Ecto neural progenitor cell (in vitro differentiated cells): Measurements from ENCODE around the gene TAPBPL.
"Not testable (repeated sequence)": the region's sequence is repeated elsewhere in the genome, so short reads cannot be mapped to it uniquely, and the experiment has no call there.

Experiments
- DNase-seq: peaks from one replicate; pipeline ENCODE4 v3.0.0-alpha.2; 2018; ENCODE audit warnings: low spot score

The TAPBPL gene, protein sequence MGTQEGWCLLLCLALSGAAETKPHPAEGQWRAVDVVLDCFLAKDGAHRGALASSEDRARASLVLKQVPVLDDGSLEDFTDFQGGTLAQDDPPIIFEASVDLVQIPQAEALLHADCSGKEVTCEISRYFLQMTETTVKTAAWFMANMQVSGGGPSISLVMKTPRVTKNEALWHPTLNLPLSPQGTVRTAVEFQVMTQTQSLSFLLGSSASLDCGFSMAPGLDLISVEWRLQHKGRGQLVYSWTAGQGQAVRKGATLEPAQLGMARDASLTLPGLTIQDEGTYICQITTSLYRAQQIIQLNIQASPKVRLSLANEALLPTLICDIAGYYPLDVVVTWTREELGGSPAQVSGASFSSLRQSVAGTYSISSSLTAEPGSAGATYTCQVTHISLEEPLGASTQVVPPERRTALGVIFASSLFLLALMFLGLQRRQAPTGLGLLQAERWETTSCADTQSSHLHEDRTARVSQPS

DNA sequence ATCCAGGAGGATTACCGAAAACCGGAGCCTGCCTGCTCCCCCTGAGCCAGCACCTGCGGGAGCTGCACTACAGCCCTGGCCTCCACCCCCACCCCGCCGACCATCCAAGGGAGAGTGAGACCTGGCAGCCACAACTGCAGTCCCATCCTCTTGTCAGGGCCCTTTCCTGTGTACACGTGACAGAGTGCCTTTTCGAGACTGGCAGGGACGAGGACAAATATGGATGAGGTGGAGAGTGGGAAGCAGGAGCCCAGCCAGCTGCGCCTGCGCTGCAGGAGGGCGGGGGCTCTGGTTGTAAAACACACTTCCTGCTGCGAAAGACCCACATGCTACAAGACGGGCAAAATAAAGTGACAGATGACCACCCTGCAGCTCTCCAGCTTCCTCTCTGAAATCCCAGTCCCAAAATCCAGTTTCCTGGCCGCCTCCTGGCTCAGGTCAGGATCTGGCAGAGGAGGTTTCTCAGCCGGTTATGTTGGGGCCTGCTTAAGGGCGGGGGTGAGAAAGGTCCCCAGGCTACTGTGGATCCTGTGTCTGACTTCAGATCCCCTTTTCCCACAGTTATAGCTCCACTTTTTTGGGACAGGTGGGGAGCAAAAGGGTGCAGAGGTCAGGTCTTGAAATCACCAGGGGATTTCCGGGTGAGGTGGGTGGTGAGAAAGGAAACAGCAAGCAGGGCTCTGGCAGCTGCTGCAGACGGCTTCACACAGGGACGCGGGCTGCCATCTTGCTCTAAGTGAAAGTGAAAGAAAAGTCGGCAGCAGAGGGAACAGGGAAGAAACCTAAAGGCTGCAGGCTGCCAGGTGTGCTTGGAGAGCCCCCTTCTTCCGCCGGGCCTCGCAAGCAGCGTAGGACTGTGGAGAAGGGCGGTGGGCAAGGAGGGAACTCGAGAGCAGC lies at the start of gene TAPBPL:
Gene TAPBPL, plus strand, starts transcription at position 695 of the 897 bp plus-strand sequence. CDS start 207 bp downstream, outside the sequence.
- DNase-seq: no peak

DNA sequence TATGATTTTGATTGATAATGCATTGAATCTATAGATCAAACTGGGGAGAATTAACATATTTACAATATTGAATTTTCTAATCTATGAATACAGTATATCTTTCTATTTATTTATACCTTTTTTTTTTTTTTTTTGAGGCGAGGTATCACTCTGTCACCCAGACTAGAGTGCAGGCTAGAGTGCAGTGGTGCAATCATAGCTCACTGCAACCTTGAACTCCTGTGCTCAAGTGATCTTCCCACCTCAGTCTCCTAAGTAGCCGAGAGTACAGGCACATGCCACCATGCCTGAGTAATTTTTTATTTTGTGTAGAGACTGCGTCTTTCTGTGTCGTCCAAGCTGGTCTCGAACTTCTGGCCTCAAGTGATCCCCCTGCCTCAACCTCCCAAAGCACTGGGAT lies 47.5 kb upstream of the TAPBPL start:
- no peak for DNase-seq

DNA sequence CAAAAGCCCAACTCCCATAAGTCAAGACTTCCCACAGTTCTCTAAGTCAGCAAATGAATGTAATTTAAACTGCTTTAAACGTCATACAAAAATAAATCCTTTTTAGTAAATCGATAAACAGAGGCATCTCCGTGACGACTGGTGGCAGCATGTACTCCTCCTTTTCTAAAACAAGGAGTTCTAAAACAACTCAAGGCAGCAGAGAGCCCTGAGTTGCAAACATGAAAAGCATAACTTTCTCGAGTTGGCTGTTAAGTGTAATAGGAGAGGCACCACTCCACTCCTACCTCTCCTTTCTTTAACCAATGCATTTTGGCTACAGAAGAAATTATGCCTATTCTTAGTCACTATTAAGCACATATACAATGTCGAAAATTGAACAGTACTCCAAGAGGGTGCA lies 45.9 kb upstream of the TAPBPL start:
- DNase-seq: no peak

DNA sequence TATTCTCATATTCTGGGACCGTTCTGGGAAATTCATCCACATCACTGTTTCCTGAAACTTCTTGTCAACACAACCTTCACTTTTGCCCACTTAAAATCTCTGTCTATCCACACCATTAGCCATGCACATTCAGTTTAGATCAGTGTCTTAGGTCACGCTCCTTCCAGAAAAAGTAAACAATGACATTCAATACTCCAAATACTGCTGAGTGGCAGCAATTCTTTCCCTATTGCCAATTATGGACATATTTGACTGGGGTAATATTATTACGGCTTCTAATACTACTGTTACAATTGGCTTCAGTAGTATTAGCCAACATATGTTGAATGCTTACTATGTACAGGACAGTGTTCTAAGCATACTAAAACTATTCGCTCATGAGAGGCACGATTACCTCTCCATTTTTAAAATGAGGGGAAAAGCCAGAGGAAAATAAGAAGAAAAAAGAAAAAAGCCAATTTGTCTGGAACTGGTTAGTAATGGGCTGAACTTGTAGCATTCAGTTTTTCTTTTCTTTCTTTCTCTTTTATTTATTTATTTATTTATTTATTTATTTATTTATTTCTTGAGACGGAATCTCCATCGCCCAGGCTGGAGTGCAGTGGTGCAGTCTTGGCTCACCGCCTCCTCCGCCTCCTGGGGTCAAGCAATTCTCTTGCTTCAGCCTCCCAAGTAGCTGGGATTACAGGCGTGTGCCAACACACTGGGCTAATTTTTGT lies 44.4 kb upstream of the TAPBPL start:
- DNase-seq: no peak

DNA sequence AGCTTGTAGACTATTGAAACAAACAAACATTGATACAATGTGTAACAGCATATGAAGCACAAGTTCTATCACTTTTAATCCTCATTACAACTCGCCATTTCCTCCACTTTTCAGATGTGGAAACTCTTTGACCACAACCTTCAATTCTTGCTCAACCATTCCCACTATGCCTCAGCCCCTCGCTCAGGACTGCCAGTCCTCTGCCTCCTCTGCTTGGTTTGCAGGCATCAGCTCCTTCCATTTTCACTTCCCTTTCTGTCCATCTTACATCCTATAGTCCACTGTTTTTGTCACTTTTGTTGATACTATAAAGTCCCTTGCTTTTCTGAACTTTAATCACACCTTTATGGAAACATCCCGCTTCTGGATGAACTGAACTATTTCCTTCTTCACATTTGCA lies 35.2 kb upstream of the TAPBPL start:
- no peak for DNase-seq

DNA sequence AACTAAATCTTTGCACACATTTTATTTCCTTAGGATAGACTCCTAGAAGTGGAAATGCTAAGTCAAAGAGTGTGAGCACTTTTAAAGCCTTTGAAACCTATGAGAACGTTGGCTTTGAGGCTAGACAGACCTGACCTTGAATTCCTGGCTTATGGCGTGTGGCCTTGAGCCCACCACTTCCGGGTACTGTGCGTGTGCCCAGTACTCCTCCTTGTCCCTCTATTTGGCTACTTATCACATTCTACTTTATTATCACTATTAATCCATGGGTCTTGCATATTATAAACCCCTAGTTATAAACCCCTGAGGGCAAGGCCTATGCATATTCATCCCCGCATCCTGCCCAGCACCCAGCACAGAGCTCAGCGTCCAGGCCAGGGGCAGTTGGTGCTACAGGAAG lies 33.0 kb upstream of the TAPBPL start:
- no peak for DNase-seq

DNA sequence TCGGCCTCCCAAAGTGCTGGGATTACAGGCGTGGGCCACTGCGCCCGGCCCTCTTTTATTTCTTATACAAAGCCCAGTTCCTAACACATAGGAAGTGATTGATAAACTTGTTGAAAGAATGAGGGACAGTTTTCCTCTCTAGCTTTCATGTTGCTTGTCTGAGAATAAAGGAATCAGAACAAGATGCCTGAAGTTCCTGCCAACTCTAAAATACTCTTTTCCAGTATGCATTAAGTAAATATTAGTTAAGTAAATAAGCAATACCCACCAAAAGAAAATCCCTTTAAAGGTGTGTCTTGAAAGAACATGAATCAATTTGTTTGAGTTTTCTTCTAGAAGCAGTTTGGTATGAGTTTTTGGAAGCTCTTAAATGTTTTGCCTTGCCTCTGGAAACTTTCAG lies 31.5 kb upstream of the TAPBPL start:
- no peak for DNase-seq

DNA sequence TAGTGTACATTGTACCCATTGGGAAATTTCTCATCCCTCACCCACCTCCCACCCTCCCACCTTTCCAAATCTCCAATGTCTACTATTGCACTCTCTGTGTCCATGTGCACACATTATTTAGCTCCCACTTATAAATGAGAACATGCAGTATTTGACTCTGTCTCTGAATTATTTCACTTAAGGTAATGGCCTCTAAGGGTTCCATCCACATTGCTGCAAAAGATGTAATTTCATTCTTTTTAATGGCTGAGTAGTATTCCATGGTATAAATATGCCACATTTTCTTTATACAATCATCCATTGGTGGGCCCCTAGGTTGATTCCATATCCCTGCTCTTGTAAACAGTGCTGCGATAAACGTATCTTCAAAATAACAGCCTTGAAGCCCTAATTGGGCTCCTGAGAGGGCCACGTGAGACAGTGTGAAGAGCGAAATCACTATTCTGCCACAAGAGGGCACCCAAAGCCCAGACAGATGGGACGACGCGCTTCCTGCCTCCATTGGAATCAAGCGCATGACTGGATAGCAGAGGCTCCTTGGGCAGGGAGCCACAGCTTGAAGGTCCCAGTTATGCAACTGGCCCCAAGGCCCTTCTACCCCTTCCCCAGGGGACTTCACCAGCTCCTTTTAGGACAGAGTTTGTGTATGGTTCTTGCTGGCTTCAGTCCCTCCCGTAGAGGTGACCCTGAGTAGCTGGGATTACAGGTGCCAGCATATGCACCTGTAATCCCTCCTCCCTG lies 28.4 kb upstream of the TAPBPL start:
- peak; percentile 87 for DNase-seq

DNA sequence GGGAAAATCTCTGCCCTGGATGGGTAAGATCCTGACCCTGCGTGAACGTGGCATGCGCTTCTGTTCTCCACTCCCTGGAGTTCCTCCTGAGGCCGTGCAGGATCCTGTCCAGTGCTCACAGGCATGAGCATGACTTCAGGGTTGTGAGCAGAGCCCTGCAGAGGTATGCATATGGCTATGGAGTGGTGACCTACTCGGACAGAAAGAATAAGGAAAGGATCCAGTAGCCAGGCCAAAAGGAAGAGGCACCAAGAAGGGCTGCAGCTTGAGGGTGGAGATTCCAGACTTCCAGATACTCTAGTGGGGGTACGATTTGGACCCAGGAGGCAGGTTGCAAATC lies 27.9 kb upstream of the TAPBPL start:
- no peak for DNase-seq

DNA sequence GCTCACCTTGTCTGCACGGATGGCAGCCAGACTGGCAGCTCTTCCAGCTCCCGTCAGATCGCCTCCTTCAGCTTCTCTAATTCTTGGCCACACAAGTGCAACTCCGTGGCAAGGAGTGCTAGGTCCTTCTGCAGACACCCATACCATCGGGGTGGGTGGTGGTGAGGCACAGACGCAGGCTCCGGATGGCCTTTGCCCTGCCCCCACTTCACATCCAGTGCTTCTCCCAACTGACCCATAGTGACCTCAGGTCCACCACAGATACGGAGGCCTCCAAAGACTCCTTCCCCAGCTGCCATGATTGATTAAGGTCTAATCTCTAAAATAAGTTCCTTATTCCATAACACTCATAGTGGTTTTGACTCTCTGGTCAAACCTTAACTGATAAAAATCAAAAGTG lies 27.0 kb upstream of the TAPBPL start:
- no peak for DNase-seq

DNA sequence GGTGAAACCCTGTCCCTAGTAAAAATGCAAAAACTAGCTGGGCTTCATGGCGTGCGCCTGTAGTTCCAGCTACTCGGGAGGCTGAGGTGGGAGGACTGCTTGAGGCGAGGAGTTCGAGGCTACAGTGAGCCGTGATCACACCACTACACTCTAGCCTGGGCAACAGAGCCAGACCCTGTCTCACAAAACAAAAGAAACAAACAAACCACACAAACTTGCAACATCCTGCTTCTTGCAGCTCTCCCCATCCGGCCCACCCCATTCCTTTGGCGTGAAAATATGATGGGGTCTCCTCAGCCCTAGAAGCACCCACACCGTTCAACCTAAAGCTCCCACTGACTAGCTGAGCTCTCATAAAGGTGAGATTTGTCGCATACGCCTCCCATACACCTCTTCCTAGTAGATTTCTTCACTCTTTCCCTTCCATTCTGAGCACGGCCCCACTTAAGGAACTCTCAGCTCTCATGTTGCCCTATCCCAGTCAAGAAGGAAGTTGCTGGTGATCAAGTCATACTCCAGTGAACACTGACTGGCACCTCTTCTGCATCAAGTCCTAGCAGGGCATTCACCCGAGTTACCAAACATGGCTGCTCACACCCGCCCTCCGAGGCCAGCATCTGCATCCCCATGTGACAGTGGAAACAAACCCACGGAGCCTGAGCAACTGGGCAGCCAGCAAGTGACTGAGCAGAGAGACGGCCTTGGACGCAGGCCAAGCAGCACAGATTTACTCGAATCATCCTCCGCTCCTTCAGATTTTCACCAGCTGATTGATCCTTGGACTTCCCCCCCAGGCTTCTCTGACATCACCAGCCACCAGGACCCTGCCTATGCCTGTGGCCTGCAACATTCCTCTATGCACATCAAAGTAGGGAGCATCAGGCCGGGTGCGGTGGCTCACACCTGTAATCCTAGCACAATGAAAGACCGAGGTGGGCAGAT lies 26.0 kb upstream of the TAPBPL start:
- no peak for DNase-seq

DNA sequence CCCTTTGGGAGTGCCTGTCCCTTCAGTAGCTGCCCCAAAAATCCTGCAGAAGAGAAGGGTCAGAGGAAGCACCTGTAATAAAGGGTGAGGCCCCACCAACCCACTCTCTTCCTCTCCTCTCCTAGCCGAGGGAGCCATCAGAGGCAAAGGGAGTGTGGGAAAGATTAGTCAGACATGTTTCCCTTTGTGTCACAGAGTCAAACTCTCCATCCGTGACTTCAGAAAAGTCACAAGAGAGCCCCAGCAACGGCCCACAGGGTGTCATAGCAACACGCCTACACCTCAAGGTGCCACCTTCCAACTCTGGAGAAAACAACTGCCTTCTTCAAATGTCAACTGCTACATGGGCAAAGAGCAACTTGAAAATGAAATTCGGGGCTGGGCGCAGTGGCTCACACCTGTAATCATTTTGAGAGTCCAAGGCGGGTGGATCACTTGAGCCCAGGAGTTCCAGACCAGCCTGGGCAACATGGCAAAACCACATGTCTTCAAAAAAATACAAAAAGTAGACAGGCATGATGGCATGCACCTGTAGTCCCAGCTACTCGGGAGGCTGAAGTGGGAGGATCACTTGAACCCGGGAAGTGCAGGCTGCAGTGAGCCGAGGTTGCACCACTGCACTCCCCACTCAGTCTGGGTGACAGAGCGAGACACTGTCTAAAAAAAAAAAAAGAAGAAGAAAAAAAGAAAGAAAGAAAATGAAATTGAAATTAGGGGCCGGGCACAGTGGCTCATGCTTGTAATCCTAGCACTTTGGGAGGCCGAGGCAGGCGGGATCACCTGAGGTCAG lies 24.8 kb upstream of the TAPBPL start:
- DNase-seq: no peak

DNA sequence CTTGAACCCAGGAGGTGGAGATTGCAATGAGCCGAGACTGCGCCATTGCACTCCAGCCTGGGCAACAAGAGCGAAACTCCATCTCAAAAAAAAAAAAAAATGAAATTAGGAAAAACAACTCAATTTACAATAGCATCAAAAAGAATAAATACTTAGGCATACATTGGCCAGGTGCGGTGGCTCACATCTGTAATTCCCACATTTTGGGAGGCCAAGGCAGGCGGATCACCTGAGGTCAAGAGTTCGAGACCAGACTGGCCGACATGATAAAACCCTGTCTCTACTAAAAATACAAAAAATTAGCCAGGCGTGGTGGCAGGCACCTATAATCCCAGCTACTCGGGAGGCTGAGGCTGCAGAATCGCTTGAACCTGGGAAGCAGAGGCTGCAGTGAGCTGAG lies 24.0 kb upstream of the TAPBPL start:
- not testable (repeated sequence) for DNase-seq

DNA sequence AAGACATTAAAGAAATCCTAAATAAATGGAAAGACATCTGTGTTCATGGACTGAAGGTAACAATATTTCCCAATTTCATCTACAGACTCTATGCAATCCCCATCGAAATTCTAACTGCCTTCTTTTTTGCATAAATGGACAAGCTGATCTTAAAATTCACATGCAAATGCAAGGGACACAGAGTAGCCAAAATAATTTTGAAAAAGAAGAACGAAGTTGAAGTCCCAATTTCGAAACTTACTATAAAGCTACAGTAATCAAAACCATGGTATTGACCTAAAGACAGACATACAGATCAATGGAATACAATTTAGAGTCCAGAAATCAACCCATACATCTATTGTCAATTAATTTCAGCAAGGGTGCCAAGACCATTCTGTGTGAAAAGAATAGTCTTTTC lies 23.5 kb upstream of the TAPBPL start:
- no peak for DNase-seq

DNA sequence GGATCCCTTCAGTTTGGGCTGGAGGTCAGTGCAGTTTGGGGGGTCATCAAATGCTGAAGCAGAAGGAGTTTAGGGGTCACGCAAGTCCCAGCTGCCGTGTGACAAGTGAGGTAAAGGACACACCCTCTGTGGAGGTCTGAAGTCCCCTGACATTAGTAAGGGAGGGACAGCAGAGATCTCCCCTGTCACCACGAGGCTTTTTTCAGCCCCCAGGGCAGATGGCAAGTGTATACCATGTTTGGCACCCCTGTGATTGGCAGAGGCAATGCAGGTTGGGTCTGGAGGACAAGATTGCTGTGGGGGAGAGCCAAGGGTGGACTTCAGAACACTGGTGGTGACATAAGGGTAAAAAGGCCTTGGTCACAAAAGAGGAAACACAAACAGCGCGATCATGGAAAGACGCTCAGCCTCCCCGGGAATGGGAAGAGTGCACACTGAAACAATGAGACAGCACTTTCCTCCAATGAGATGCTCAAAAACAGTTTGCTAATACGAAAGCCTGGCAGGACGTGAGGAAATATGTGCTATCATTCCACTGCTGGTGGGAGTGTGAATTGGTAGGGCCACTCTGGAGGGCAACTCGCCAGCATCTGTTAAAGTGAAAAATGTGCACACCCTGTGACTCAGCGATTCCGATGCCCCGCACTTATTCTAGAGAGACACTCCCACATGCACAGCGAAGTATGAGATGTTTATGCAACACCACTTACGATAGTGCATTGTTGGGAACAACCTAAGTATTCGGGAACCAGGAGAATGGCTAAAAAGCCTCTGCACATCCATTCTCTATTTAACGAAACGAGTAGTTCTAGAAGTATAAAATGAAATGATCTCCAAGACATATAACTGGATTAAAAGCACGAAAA lies 21.5 kb upstream of the TAPBPL start:
- DNase-seq: no peak

DNA sequence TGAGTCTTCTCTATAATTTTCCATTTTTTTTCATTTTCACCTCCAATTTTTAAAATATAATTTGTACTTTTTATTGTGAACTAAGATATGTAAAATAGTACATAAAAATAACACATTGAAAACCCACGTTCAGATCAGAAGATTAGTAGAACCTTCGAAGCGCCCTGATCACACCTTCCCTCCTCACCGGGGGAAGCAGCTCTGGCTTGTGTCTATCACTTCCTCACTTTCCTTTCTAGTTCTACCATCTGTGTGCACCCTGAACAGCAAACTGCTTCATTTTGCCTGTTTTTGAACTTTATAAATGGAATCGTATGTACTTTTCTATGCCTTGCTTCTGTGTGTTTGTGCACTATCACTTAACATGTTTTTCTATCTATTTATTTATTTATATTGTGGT lies 18.9 kb upstream of the TAPBPL start:
- no peak for DNase-seq

DNA sequence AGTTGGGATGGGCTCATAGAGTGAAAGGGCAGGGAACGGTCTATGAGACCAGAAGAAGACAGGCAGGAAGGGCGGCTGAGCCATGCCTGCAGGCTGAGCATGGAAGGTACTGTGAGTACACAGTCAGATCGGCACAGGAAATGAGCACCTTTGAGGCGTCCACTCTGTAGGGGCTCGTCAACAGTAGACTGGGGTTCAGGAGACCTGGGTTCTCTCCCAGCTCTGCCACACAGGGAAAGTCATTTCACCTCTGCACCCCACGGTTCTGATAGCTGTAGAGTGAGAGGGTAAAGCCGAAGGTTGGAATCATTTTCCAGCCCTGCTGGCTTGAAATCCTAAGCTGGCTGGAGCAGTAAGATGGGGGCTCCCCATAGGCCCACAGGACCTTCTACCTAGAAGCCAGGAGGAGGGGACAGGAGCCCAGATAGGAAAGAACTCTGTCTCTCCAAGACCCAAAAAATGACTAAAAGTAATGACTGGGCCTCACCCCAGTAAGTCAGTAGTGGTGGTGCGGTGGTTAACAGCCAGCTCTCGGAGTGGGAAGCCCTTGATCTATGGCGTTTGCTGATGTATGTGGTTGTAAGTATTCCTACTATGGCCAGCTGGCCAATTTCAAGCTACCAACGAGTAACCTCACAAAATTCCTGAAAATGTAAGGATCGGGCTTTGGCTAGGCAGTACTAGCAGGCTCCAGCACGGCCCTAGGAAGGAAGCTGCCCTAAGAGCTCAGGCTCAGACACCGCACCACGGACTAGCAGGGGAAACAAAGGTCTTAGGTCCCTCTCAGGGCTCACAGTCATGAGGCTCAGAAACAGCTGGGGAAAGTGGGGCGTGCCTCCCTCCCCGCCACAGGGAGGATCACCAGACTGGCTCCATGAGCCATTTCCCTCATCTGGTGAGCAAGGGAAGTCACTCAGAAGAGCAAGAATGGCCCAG lies 17.4 kb upstream of the TAPBPL start:
- no peak for DNase-seq
